H1 (cell line): ENCODE results near the gene ITPK1. TPM values are rescaled to one million over a fixed set of nuclear protein-coding genes. Genes with fewer than 3 reads are reported as not detected.

Source experiments
- RBBP5 ChIP-seq: IDR thresholded peaks from 2 replicates; pipeline ENCODE4 v1.7.1; 2012; ENCODE audit warnings: low read depth, mild to moderate bottlenecking, inconsistent platforms, low read length, moderate library complexity, borderline replicate concordance
- polyA plus RNA-seq, 7 experiments: library from polyadenylated mRNA; depleted of rRNA in 3 of 7; stranded (reverse) in 5 of 7; unstranded in 2 of 7; fragments of >200 nt in 5 of 7; fragments of 200-250 nt in 2 of 7; gene quantifications; 1 replicate in 5 of 7; 2 replicates in 1 of 7; 4 replicates in 1 of 7; pipeline versions ENCODE4 v1.2.1 to v1.2.3, GENCODE V29; 2011 to 2013; ENCODE audit warnings: missing spikeins in 2 of 7, mixed read lengths in 2 of 7
- total RNA-seq: library from RNA; stranded (reverse); fragmentation: NEBNext Ultra II Directional; extraction: Animal tissue kit (Norgen Biotek cat#: 25700); gene quantifications from 2 replicates; pipeline ENCODE4 v1.2.1, GENCODE V29; 2021
- TF ChIP-seq, protein P1 (sequence below): fragments of 300-600 bp; sonication (generic); IDR thresholded peaks from 2 replicates; pipeline ENCODE4 v1.7.1; 2012; ENCODE audit warnings: low read length, moderate library complexity, mild to moderate bottlenecking, inconsistent platforms; ENCODE audit not compliant: insufficient replicate concordance

ITPK1 gene
- total and polyA plus RNA-seq, 2 of the 8 experiments (the other 6 are each of a cell fraction or from before 2014, with no cell fraction given) = 108 to 143 TPM

- TF ChIP-seq, protein P1, sequence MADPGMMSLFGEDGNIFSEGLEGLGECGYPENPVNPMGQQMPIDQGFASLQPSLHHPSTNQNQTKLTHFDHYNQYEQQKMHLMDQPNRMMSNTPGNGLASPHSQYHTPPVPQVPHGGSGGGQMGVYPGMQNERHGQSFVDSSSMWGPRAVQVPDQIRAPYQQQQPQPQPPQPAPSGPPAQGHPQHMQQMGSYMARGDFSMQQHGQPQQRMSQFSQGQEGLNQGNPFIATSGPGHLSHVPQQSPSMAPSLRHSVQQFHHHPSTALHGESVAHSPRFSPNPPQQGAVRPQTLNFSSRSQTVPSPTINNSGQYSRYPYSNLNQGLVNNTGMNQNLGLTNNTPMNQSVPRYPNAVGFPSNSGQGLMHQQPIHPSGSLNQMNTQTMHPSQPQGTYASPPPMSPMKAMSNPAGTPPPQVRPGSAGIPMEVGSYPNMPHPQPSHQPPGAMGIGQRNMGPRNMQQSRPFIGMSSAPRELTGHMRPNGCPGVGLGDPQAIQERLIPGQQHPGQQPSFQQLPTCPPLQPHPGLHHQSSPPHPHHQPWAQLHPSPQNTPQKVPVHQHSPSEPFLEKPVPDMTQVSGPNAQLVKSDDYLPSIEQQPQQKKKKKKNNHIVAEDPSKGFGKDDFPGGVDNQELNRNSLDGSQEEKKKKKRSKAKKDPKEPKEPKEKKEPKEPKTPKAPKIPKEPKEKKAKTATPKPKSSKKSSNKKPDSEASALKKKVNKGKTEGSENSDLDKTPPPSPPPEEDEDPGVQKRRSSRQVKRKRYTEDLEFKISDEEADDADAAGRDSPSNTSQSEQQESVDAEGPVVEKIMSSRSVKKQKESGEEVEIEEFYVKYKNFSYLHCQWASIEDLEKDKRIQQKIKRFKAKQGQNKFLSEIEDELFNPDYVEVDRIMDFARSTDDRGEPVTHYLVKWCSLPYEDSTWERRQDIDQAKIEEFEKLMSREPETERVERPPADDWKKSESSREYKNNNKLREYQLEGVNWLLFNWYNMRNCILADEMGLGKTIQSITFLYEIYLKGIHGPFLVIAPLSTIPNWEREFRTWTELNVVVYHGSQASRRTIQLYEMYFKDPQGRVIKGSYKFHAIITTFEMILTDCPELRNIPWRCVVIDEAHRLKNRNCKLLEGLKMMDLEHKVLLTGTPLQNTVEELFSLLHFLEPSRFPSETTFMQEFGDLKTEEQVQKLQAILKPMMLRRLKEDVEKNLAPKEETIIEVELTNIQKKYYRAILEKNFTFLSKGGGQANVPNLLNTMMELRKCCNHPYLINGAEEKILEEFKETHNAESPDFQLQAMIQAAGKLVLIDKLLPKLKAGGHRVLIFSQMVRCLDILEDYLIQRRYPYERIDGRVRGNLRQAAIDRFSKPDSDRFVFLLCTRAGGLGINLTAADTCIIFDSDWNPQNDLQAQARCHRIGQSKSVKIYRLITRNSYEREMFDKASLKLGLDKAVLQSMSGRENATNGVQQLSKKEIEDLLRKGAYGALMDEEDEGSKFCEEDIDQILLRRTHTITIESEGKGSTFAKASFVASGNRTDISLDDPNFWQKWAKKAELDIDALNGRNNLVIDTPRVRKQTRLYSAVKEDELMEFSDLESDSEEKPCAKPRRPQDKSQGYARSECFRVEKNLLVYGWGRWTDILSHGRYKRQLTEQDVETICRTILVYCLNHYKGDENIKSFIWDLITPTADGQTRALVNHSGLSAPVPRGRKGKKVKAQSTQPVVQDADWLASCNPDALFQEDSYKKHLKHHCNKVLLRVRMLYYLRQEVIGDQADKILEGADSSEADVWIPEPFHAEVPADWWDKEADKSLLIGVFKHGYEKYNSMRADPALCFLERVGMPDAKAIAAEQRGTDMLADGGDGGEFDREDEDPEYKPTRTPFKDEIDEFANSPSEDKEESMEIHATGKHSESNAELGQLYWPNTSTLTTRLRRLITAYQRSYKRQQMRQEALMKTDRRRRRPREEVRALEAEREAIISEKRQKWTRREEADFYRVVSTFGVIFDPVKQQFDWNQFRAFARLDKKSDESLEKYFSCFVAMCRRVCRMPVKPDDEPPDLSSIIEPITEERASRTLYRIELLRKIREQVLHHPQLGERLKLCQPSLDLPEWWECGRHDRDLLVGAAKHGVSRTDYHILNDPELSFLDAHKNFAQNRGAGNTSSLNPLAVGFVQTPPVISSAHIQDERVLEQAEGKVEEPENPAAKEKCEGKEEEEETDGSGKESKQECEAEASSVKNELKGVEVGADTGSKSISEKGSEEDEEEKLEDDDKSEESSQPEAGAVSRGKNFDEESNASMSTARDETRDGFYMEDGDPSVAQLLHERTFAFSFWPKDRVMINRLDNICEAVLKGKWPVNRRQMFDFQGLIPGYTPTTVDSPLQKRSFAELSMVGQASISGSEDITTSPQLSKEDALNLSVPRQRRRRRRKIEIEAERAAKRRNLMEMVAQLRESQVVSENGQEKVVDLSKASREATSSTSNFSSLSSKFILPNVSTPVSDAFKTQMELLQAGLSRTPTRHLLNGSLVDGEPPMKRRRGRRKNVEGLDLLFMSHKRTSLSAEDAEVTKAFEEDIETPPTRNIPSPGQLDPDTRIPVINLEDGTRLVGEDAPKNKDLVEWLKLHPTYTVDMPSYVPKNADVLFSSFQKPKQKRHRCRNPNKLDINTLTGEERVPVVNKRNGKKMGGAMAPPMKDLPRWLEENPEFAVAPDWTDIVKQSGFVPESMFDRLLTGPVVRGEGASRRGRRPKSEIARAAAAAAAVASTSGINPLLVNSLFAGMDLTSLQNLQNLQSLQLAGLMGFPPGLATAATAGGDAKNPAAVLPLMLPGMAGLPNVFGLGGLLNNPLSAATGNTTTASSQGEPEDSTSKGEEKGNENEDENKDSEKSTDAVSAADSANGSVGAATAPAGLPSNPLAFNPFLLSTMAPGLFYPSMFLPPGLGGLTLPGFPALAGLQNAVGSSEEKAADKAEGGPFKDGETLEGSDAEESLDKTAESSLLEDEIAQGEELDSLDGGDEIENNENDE = no peak
- no peak for TF ChIP-seq RBBP5
Measured at GRCh38 chr14:92994131-92994676, 121.5 kb downstream of the ITPK1 start (continued).
